HepG2 (cell line): ENCODE results near the gene PNLIPRP3. TPM values are rescaled to one million over a fixed set of nuclear protein-coding genes. Genes with fewer than 3 reads are reported as not detected.

Experiments
- ATAC-seq: fragments of 200-7000 bp; cut with Tn5 transposase; 3 replicates; pipeline ENCODE4 v1.9.1; 2020; ENCODE audit warnings: mild to moderate bottlenecking, moderate library complexity
- BruUV-seq: library from RNA; stranded (reverse); fragments of 400-500 nt; replicated peaks from 2 replicates; lab custom pipeline; 2021; lab: Mats Ljungman, UMichigan
- CTCF ChIA-PET: fragments of 300-600 bp; formaldehyde crosslinking; extraction: SDS; loops from one replicate; lab custom pipeline; 2021; ENCODE audit warnings: low total read pairs, inconsistent platforms, low intra/inter-chr PET ratio; lab: Yijun Ruan, JAX
- POLR2A ChIA-PET: fragments of 350-600 bp; sonication (Branson Sonifier 250); formaldehyde crosslinking; loops from one replicate; lab custom pipeline; 2020; ENCODE audit warnings: antibody characterized with exemption, inconsistent platforms; lab: Yijun Ruan, JAX
- DNase-seq: peaks from one replicate; pipeline ENCODE4 v3.0.0-alpha.2; 2015; ENCODE audit warnings: low spot score
- FAIRE-seq: peaks from 3 replicates; lab custom pipeline; 2011; peaks lifted over from hg19 to GRCh38; lab: Jason Lieb, UNC
- H2AFZ ChIP-seq: one replicate; pipeline ENCODE4 v1.6.1; 2011; ENCODE audit warnings: low read length, inconsistent platforms
- H3K27ac ChIP-seq: fragments of 300-600 bp; 3 replicates; pipeline ENCODE4 v1.8.0; 2011; ENCODE audit warnings: mixed run types, mild to moderate bottlenecking, mixed read lengths, low read length, inconsistent platforms; ENCODE audit not compliant: insufficient read depth; ENCODE audit errors: extremely low read length
- H3K27me3 ChIP-seq, 2 experiments: fragments of 200-600 bp in 1 of 2; 2 replicates in 1 of 2; 3 replicates in 1 of 2; pipeline versions ENCODE4 v1.6.0 to v1.8.0; 2011; ENCODE audit warnings: low read length in 2 of 2, mild to moderate bottlenecking in 2 of 2, moderate library complexity in 2 of 2, inconsistent platforms in 1 of 2; ENCODE audit not compliant: insufficient read depth in 2 of 2, control insufficient read depth in 1 of 2
- H3K36me3 ChIP-seq, 2 experiments: fragments of 200-600 bp in 1 of 2; replicated peaks in 1 of 2; 2 replicates in 1 of 2; 3 replicates in 1 of 2; pipeline versions ENCODE4 v1.5.1 to v1.8.0; 2011; ENCODE audit warnings: low read length in 2 of 2, inconsistent platforms in 1 of 2; ENCODE audit not compliant: insufficient read depth in 2 of 2, control insufficient read depth in 1 of 2
- H3K4me1 ChIP-seq: 2 replicates; pipeline ENCODE4 v1.5.1; 2012; ENCODE audit warnings: low read length, inconsistent platforms; ENCODE audit not compliant: insufficient read depth
- H3K4me2 ChIP-seq: 2 replicates; pipeline ENCODE4 v1.6.0; 2011; ENCODE audit warnings: low read depth, low read length, inconsistent platforms
- H3K4me3 ChIP-seq, 3 experiments: fragments of 200-600 bp in 1 of 3; sonication (generic), shearing (Covaris generic) in 1 of 3; replicated peaks in 1 of 3; 2 replicates each; pipeline ENCODE4 v1.5.1; 2011 to 2016; ENCODE audit warnings: low read length in 3 of 3, inconsistent platforms in 2 of 3, low read depth in 2 of 3, mild to moderate bottlenecking in 2 of 3, control low read depth in 1 of 3, mixed read lengths in 1 of 3; ENCODE audit not compliant: insufficient read depth in 1 of 3
- H3K79me2 ChIP-seq: one replicate; pipeline ENCODE4 v1.6.1; 2011; ENCODE audit warnings: low read length, inconsistent platforms; ENCODE audit not compliant: insufficient read depth
- H3K9ac ChIP-seq: 2 replicates; pipeline ENCODE4 v1.6.0; 2011; ENCODE audit warnings: mild to moderate bottlenecking, low read depth, low read length, inconsistent platforms; ENCODE audit not compliant: insufficient read depth
- H3K9me3 ChIP-seq: 2 replicates; pipeline ENCODE4 v1.5.1; 2012; ENCODE audit warnings: mild to moderate bottlenecking, low read length
- H4K20me1 ChIP-seq: 2 replicates; pipeline ENCODE4 v1.6.0; 2011; ENCODE audit warnings: inconsistent platforms, mild to moderate bottlenecking, low read length, moderate library complexity; ENCODE audit not compliant: insufficient read depth
- MYC ChIP-seq: sonication (generic); formaldehyde crosslinking; IDR thresholded peaks from 2 replicates; pipeline ENCODE4 v1.9.0; 2021; ENCODE audit warnings: missing genetic modification reagents, borderline replicate concordance
- TMF1 ChIP-seq: sonication (generic); formaldehyde crosslinking; IDR thresholded peaks from 2 replicates; pipeline ENCODE4 v1.8.1; 2022; ENCODE audit warnings: low read depth, missing genetic modification reagents
- ZEB1 ChIP-seq: IDR thresholded peaks from 2 replicates; pipeline ENCODE4 v1.6.1; 2012; ENCODE audit warnings: mild to moderate bottlenecking, low read depth, inconsistent platforms; ENCODE audit not compliant: insufficient replicate concordance
- ZNF629 ChIP-seq: sonication (generic); formaldehyde crosslinking; conservative IDR thresholded peaks from 2 replicates; pipeline ENCODE4 v1.5.0; 2020; ENCODE audit warnings: missing genetic modification reagents
- WGBS: methylation state at CpG from one replicate; pipeline ENCODE4 v1.1.6; 2017; ENCODE audit warnings: low lambda C conversion rate; 5-methylcytosine and 5-hydroxymethylcytosine counted together
- in situ Hi-C: cut with HindIII; loops from 2 replicates; pipeline ENCODE4 v1.10.0; 2017; ENCODE audit warnings: low pct_unique_long_range_greater_than_20kb; ENCODE audit not compliant: extremely low pct_ligation_motif_present
- intact Hi-C: fragments of 100-400 bp; cut with micrococcal nuclease; formaldehyde crosslinking; loops from one replicate; pipeline ENCODE4 v1.10.0; 2022; ENCODE audit not compliant: unreplicated experiment
- polyA plus RNA-seq, 8 experiments: library from polyadenylated mRNA; depleted of rRNA in 3 of 8; stranded (reverse) in 7 of 8; unstranded in 1 of 8; fragments of >200 nt; fragmentation: Illumina TruSeq in 4 of 8; extraction: Trizol in 4 of 8; gene quantifications; 2 replicates each; pipeline versions ENCODE4 v1.2.1 to v1.2.3, GENCODE V29; 2011 to 2016; ENCODE audit warnings: low read depth in 4 of 8, missing spikeins in 1 of 8, mixed read lengths in 1 of 8; ENCODE audit not compliant: insufficient read depth in 1 of 8
- total RNA-seq, 5 experiments: library from RNA; depleted of rRNA; stranded (reverse); fragments of >200 nt; fragmentation: Illumina TruSeq; extraction: Trizol; gene quantifications; 2 replicates each; pipeline ENCODE4 v1.2.3, GENCODE V29; 2016; ENCODE audit warnings: low read depth in 1 of 5
- TF ChIP-seq, protein P1 (sequence below): sonication (generic); formaldehyde crosslinking; IDR thresholded peaks from 2 replicates; pipeline ENCODE4 v1.5.0; 2020; ENCODE audit warnings: mild to moderate bottlenecking, missing genetic modification reagents, moderate library complexity
- TF ChIP-seq, protein P2 (sequence below): sonication (generic); formaldehyde crosslinking; IDR thresholded peaks from 2 replicates; pipeline ENCODE4 v1.5.1; 2020; ENCODE audit warnings: mild to moderate bottlenecking, missing genetic modification reagents, moderate library complexity

PNLIPRP3 gene
- total and polyA plus RNA-seq, 2 of the 13 experiments (the other 11 are each of a cell fraction or from before 2014, with no cell fraction given) = not detected

DNA sequence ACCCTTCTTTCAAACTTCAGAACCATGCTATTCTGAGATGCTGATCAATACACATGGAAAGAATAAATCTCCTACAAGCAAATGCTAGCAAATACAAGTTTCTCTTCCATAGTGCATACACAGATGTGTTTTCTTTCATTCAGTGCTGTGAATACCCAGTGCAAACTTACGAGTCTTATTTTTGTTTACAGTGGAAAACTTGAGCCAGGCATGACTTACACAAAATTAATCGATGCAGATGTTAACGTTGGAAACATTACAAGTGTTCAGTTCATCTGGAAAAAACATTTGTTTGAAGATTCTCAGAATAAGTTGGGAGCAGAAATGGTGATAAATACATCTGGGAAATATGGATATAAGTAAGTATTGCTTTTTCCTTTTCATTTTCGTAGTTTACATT, 48.8 kb downstream of the PNLIPRP3 start:
- DNase-seq = no peak
- TF ChIP-seq ZEB1 (no peak), TMF1 (no peak), MYC (CRISPR knock-in tag) (no peak), ZNF629 (no peak)
- TF ChIP-seq, protein P1, sequence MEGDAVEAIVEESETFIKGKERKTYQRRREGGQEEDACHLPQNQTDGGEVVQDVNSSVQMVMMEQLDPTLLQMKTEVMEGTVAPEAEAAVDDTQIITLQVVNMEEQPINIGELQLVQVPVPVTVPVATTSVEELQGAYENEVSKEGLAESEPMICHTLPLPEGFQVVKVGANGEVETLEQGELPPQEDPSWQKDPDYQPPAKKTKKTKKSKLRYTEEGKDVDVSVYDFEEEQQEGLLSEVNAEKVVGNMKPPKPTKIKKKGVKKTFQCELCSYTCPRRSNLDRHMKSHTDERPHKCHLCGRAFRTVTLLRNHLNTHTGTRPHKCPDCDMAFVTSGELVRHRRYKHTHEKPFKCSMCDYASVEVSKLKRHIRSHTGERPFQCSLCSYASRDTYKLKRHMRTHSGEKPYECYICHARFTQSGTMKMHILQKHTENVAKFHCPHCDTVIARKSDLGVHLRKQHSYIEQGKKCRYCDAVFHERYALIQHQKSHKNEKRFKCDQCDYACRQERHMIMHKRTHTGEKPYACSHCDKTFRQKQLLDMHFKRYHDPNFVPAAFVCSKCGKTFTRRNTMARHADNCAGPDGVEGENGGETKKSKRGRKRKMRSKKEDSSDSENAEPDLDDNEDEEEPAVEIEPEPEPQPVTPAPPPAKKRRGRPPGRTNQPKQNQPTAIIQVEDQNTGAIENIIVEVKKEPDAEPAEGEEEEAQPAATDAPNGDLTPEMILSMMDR (CRISPR knock-in tag) = no peak
- TF ChIP-seq, protein P2, sequence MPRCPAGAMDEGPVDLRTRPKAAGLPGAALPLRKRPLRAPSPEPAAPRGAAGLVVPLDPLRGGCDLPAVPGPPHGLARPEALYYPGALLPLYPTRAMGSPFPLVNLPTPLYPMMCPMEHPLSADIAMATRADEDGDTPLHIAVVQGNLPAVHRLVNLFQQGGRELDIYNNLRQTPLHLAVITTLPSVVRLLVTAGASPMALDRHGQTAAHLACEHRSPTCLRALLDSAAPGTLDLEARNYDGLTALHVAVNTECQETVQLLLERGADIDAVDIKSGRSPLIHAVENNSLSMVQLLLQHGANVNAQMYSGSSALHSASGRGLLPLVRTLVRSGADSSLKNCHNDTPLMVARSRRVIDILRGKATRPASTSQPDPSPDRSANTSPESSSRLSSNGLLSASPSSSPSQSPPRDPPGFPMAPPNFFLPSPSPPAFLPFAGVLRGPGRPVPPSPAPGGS (CRISPR knock-in tag) = no peak
- BruUV-seq = no TSS peak
- H3K36me3 ChIP-seq = no peaks in the 10 kb centered on the region
- H3K27me3 ChIP-seq = no peaks in the 10 kb centered on the region; a peak in 1 of 5 replicates
- POLR2A ChIA-PET = no interaction called here
- H3K9ac ChIP-seq = no peak overlapping the region
- WGBS = under 1% methylated on average over 4 of the region's 4 CpGs
- no peak for ATAC-seq
- H2AFZ ChIP-seq = no peak overlapping the region
- intact Hi-C loops = no loop called here
- FAIRE-seq = no peak
- no peaks in the 10 kb centered on the region for H4K20me1 ChIP-seq
- no peaks in the 10 kb centered on the region for H3K9me3 ChIP-seq
- H3K4me1 ChIP-seq = no peaks in the 10 kb centered on the region
- H3K4me3 ChIP-seq = no peak overlapping the region
- H3K27ac ChIP-seq = no peak overlapping the region
- H3K4me2 ChIP-seq = no peak overlapping the region
- H3K79me2 ChIP-seq = no peaks in the 10 kb centered on the region
- in situ Hi-C loops = no loop called here
- CTCF ChIA-PET = no interaction called here
